Measurements from ENCODE around the gene COL16A1. TPM values are rescaled to one million over a fixed set of nuclear protein-coding genes. Genes with fewer than 3 reads are reported as not detected.

Gene COL16A1
- total RNA-seq, 1 experiment from 2014 or later: 6.2 TPM

DNA sequence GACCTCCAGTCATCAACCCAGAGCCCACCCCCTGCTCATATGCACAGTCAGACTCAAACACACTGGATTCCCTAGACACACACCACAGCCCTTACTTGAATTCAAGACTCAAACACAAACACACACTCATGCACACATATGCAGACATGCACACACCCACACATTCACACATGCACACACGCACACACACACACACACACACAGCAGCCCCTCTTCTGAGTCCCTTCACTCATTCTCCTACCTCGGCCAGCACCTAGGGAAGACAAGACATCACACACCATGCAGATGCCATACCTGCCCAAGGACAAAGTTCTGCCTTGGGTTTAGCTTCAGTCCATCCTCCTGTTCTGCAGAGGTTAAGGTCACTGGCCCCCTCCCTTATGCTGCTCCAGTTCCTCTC is 87.9 kb downstream of the COL16A1 start:
- TF ChIP-seq, protein P1, sequence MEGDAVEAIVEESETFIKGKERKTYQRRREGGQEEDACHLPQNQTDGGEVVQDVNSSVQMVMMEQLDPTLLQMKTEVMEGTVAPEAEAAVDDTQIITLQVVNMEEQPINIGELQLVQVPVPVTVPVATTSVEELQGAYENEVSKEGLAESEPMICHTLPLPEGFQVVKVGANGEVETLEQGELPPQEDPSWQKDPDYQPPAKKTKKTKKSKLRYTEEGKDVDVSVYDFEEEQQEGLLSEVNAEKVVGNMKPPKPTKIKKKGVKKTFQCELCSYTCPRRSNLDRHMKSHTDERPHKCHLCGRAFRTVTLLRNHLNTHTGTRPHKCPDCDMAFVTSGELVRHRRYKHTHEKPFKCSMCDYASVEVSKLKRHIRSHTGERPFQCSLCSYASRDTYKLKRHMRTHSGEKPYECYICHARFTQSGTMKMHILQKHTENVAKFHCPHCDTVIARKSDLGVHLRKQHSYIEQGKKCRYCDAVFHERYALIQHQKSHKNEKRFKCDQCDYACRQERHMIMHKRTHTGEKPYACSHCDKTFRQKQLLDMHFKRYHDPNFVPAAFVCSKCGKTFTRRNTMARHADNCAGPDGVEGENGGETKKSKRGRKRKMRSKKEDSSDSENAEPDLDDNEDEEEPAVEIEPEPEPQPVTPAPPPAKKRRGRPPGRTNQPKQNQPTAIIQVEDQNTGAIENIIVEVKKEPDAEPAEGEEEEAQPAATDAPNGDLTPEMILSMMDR (conservative IDR thresholded peaks at IDR 0.05): no peak
- no peaks in the 10 kb centered on the region for H3K79me2 ChIP-seq (ENCODE audit: insufficient read depth, low read length)
- no peak overlapping the region for H2BK5ac ChIP-seq (ENCODE audit: insufficient read length, low read length)
- Mint-ChIP-seq H3K27ac (no peak overlapping the region), H3K4me3 (peak overlapping the region in 1 of 2 experiments; percentile 5; a peak in 2 of 5 replicates), H3K36me3 (ENCODE audit: insufficient read depth in 1 of 3, low read depth in 3 of 3) (no peaks in the 10 kb centered on the region; a peak in 1 of 7 replicates), H3K4me1 (peaks cover 15 to 17% of the 10 kb centered on the region in 2 experiments), H3K9me3 (no peaks in the 10 kb centered on the region), H3K27me3 (ENCODE audit: low read depth) (peaks cover 48% of the 10 kb centered on the region)
- no peak overlapping the region for H2AK5ac ChIP-seq (ENCODE audit: insufficient read length, low read length)
- no peak overlapping the region for H4K5ac ChIP-seq (ENCODE audit: insufficient read length, low read depth, low read length)
- no peak overlapping the region for H3K27ac ChIP-seq (ENCODE audit: insufficient read length, low read depth, low read length)
- H3T11ph ChIP-seq (ENCODE audit: low read length): no peak overlapping the region
- no peak for DNase-seq
- peaks cover 11% of the 10 kb centered on the region; the same call in 1 of the 2 replicates for H3K27me3 ChIP-seq (ENCODE audit: insufficient read depth, low read length)
- H3K56ac ChIP-seq (ENCODE audit: insufficient read length, low read depth, low read length): no peak overlapping the region
- no peak overlapping the region for H4K8ac ChIP-seq (replicated peaks; ENCODE audit: insufficient read length, low read depth, low read length)
- no peak overlapping the region for H2AFZ ChIP-seq (ENCODE audit: low read length)
- no peak overlapping the region for H2BK15ac ChIP-seq (ENCODE audit: low read depth, low read length)
- H3K9me3 ChIP-seq (ENCODE audit: control insufficient read depth, low read depth, low read length): no peaks in the 10 kb centered on the region
- no peaks in the 10 kb centered on the region for H3K79me1 ChIP-seq (ENCODE audit: insufficient read depth, low read depth, low read length, poor library complexity, severe bottlenecking)
- H3K4me2 ChIP-seq (ENCODE audit: insufficient read depth, insufficient read length, low read length): no peak overlapping the region
- no peak overlapping the region for H4K91ac ChIP-seq (ENCODE audit: insufficient read length, low read depth, low read length)
- H3K4me1 ChIP-seq (ENCODE audit: insufficient read depth, low read length): no peaks in the 10 kb centered on the region
- WGBS (ENCODE audit: extremely low coverage, insufficient read length, low lambda C conversion rate): no CpG with 5 or more reads among the region's 2 CpGs
- H3K9ac ChIP-seq (ENCODE audit: extremely low read depth, insufficient read length, low read length): no peak overlapping the region
- H3K14ac ChIP-seq (ENCODE audit: insufficient read depth, low read length): no peak overlapping the region
- no peak overlapping the region for H2BK12ac ChIP-seq (ENCODE audit: insufficient read length, low read depth, low read length)
- H3K18ac ChIP-seq (ENCODE audit: insufficient read length, low read depth, low read length): no peak overlapping the region
- H3K23me2 ChIP-seq (ENCODE audit: insufficient read length, low read depth, low read length, poor library complexity, severe bottlenecking): peaks cover 5% of the 10 kb centered on the region
- H4K20me1 ChIP-seq (ENCODE audit: control insufficient read depth, insufficient read depth, insufficient read length): peaks cover 2% of the 10 kb centered on the region
- H2BK20ac ChIP-seq (ENCODE audit: low read depth, low read length, poor library complexity, severe bottlenecking): no peak overlapping the region
- no peak overlapping the region for H3K4ac ChIP-seq (ENCODE audit: low read depth, low read length)
- no peak overlapping the region for H2BK120ac ChIP-seq (ENCODE audit: low read depth, low read length, poor library complexity, severe bottlenecking)
- H3K23ac ChIP-seq (ENCODE audit: insufficient read length, low read depth, low read length): no peak overlapping the region

Data from H9 (cell line).